IPS DF 19.7 (cell line): Measurements from ENCODE around the gene PTPN22.

Experiments used
- DNase-seq: peaks from one replicate; pipeline ENCODE4 v3.0.0-alpha.2; 2013; ENCODE audit warnings: low read depth, low spot score

PTPN22 gene

DNA sequence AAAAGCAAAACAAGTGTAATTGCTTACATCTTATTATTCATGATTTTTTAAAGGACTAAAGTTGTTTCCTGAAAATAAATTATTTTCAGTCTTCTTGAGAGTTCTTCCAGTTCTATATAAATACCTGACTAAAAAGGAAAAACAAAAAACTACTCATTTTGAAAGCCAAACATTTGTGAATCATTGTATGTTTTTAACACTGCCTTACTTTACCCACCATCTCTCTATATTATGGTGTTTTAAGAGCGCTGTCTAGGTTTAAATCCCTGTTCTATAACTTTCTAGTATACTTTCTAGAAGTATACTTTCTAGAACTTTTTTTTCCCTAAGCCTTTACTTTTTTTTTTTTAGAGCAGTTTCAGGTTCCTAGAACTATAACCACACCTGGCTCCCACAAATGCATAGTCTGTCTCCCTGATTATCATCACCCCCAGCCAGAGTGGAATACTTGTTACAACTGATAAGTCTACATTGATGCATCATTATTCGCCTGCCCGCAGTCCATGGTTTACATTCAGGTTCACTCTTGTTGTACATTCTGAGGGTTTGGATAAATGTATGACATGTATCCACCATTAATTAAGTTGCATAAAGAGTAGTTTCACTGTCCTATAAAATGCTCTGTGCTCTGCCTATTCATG is 69.0 kb downstream of the PTPN22 start:
- no peak for DNase-seq

DNA sequence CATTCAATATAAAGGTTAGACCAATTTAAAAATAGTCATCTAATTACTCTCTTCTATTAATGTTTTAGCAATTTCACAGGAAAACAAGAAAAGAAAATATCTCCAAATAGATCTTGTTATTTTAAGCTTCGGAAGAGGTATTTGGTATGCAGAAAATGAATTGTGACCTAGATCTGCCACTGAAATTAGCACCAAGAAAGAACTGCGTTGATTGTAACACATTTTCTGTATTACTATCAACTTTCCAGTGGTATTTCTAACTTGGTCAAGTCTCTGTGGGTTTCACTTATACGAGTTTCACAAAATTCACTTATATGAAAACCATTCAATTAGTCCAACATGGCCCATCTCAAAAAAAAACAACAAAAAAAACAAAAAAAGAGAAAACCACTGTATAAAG is 71.0 kb downstream of the PTPN22 start:
- DNase-seq, result no peak

DNA sequence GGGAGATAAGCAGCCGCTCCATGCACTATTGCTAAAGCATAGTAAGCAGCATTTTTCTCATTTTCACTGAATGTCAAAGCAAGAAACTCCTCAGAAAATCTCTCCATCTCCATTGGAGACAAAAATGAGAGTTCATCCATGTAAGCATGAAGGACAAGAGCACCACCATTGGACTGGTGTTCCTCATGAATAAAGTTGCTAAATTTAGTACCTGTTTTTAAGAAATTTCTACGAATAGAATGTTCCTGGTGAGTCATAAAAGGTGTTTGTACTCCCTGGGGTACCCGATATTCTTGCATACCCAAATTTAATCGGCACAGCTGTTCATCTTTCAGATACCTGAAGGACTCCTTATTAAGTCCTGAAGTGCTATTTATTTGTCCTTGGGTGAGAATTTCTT is 74.0 kb downstream of the PTPN22 start:
- DNase-seq, result no peak

DNA sequence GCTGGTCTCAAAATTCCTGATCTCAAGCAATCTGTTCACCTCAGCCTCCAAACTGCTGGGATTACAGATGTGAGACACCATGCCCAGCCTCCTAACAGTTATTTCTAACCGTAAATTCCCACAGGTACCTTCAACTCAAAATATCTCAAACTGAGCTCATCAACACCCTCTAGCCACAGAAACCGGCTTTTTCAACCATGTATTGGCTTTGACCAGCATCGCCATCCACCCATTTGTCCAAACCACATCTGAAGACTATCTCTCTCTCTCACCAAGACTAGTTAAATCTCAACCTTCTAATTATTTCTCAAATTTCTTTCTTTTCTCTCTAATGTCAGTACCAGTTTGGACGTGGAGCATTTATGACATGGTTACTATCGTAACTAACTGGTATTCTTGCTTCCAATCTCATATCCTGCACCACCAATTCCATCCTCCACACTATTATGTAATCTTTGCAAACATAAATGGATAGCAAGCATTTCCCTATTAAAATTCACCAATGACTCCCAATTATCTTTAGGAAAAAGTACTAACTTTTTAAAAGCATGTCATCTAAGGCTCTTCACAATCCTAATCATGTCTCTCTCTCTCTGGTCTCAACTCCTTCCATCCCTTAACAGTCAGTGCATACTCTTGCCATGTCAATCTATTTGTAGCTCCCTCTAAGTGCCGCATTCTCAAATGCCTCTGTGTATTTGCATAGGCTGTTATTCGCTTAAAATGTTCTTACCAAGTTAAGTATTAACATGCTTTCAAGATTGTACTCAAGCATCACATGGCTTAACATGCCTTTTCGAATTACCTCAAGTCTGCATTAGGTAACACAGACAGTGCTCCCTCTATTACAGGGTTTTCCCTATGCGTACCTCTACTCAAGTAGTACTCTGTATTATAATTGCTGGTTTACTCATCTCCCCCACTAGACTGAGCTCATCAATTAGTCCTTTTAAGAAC is 77.4 kb downstream of the PTPN22 start:
- DNase-seq, result no peak

DNA sequence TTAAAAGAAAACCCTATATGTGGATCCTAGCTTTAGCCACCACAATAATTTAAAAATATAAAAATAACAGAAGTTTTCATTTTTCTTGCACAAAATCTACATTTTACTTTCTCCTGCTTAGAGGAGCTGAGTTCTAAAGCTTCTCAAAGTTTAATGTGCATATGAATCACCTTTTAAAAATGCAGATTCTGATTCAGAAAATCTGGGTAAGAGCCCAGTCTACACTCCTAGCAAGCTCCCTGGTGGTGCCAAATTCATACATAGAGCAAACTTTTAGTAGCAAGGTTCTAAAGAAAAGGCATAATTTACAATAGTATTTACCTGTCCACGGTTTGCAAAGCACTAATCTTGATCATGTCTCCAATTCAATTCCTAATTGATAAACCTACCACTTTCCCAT is 78.5 kb downstream of the PTPN22 start:
- no peak for DNase-seq

DNA sequence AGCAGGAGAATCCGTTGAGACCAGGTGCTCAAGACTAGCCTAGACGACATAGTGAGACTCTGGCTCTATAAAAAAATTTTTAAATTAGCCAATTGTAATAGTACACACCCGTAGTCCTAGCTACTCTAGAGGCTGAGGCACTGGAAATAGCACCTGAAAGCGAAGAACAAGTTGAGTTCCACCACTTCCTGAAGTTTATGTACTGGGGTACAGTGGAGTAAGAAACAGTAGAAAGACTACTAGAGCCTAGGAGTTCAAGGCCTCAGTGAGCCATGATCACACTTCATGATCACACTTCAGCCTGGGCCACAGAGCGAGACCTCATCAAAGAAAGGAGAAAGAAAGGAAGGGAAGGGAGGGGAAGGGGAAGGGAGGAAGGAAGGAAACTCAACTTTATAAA is 79.0 kb downstream of the PTPN22 start:
- no peak for DNase-seq

DNA sequence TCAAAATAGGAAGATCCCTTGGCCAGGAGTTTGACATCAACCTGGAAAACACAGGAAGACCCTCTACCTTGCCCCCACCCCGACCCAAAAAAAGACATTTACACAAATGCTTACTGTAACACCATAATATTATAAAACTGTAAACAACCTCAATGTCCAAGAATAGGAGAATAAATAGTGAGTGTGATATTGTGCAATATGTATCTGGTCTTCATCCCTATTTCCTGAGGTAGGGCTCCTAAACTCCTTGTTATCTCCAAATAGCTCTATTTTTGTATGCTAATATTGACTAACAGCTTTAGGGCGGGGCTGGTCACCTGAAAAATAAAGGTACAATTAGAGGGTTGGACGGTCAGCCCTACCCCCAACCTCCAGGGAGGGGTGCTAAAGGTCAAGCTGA is 82.7 kb downstream of the PTPN22 start:
- no peak for DNase-seq

DNA sequence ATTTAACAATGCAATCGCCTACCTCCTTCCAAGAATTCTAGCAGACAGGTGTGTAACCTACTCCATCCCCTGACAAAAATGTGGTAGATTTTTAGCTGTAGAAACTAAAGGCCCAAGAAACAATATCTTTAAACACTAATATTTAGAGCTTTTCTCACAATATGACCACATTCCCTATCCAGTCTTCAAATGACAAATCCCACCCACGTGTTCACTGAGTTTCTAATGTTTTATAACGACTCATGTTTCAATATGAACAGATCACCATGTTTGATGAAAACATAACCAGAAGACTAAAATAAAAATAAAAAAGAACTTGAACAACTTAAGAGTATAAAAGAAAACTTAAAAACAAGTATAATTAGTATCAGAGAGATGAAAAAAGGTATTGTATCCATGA is 83.8 kb downstream of the PTPN22 start:
- DNase-seq, result no peak

DNA sequence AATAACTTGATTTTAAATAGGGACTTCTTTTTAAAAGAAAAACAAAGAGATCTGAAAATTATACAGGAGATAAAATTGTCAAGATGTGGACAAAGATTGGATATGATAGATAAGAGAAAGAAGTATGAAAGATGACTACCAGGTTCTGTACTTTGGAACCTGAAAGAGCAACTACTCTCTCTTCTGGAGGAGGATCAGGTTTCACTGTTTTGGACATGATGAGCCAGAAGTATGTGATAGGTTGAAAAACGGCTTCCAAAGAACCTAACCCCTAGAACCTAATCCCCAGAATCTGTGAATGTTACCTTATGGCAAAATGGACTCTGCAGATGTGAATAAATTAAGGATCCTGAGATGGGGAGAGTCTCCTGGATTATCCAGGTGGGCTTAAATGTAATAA is 85.4 kb downstream of the PTPN22 start:
- no peak for DNase-seq

DNA sequence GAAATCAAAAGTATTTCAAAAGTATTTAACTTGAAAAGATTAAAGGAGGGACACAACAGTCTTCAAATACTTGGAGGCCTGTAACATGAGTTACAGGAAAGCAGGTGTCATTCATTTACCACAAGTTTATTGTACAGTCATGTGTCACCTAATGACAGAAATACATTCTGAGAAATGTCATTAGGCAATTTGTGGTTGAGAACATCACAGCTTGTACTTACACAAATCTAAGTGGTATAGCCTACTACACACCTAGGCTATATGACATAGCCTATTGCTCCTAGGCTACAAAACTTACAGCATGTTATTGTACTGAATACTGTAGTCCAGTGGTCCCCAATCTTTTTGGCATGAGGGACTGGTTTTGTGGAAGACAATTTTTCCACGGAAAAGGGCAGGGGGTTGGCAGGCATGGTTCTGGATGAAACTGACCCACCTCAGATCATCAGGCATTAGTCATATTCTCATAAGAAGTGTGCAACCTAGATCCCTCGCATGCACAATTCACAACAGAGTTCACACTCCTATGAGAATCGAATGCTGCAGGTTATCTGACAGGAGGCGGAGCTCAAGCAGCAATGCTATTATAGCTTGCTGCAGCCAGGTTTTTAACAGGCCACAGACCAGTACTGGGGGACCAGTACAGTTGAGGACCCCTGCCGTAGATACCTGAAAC is 87.3 kb downstream of the PTPN22 start:
- DNase-seq, result no peak

DNA sequence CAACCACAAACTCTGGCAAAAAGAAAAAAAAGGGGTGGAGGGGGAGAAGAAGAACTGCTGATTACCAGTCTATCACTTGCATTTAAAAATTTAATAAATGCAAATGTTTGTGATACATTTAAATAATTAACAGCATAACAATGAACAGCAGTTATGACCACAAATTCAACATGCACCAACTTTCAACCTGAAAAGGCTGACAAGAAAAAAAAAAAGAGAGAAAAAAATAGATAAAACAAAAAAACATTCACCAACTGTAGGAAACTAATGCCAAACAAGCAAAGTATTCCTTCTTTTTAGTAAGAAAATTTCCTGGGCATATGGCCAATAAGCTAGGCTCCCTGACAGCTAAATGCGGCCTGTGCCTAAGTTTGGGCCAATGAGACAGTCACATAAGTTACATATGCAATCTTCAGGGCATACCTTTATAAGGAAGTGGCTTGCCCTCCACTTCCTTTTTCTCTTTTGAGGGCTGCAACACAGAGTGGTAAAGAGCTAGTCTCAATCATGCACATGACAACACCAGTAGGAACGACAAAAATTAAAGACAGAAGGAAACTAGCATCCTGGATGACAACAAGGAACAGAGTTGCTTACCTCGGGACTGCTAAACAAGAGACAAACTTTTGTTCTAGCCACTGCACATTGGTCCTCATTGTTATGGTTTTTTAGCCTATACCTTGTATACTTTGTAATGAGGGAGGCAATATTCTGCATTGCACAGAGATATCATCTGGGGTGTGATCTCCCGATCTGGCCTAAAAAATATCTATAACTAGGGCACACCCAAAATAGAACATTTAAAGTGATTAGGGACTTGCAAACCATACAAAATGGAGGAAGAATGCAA is 88.0 kb downstream of the PTPN22 start:
- no peak for DNase-seq

DNA sequence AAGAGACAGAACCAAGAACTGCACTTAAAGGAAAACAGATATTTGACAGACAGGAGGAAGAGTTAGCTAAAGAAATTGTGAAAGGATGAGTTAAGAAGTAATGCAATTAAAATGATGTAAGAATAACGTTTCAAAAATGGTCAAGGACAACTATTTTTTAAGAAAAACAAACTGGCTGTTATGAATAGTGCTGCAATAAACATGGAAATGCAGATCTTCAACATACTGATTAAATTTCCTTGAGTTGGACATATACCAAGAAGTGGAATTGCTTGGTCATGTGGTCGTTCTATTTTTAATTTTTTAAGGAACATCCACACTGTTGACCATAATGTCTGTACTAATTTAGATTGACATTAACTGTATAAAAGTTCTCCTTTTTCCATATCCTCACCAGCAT is 89.1 kb downstream of the PTPN22 start:
- no peak for DNase-seq

DNA sequence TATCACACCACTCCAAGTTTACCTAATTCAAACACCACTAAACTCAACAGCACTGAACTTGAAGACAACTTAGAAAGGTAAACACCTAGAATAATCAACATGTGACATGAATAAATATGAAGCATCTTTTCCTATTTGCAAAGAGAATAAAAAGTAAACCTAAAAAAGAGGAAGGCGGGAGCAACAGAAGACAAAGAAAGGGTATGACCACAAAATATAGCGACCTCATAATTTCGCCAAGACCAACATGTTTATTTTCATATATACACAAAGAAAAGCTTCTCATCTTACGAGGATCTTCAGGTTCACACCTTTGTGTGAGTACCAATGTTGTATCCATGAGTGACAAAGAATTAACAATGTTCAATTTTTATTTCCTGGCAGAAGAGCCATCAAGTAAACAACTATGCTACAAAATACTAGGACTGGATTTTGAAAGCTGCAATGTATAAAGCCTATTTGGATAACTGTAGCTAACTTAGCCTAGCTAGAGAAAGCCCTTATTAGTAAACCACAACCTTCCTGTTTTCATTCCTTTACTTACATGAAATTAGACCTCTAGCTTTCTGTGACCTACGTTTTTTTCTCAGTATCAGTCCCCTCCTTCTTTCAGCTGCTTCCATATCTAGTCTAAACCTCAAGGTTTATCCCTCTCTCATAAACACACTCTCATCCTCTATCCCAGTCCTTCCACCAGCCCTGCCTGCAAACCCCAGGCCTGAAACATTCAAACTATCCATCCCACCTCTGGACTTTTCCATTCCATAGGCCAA is 91.0 kb downstream of the PTPN22 start:
- no peak for DNase-seq

DNA sequence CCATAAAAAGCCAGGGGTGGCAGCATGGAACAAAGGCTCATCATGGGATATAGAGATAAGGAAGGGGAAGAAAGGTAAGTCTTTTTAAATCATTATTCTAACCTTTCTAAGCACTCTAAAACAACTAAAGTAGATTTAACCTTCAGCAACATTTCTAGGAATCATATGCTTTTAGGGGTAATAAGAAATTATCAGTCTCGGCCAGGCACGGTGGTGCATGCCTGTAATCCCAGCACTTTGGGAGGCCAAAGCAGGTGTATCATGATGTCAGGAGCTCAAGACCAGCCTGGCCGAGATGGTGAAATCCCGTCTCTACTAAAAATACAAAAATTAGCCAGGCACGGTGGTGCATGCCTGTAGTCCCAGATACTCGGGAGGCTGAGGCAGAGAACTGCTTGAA is 92.0 kb downstream of the PTPN22 start:
- DNase-seq, result no peak

DNA sequence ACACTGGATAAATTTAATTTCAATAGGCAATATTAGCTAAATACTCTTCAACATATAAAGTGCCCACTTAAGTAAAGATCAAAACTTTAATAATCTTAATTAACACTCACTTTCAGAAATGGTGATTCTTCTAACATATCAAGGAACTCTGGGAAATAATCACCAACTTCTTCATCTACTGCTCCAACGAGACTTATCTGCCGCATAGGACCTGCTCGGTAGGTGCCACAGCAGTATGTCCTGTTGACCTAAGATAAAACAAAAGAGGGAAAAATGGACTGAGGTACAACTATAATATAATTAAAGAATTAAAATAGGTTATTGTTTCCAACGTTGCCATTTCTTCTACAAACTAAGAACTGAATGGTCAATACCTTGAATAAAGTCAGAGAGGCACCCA is 94.0 kb downstream of the PTPN22 start:
- no peak for DNase-seq

DNA sequence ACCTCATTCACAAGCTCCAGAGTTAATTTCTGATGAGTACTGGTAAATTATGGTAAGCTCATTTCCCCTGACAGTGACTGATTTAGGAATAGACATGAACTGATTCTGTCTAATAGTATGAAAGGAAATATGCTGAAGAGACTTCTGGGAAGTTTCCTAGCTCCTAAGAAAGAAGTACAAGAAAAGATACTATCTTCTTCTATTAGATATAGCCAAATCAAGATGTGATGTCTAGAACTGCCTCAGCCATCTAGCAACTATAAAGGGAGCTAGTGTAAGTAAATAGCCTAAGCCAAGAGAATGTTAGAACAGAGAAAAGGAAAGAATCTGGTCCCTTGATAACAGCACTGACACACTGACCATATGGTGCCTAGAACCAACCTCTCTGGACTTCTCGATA is 101.5 kb downstream of the PTPN22 start:
- DNase-seq, result no peak

DNA sequence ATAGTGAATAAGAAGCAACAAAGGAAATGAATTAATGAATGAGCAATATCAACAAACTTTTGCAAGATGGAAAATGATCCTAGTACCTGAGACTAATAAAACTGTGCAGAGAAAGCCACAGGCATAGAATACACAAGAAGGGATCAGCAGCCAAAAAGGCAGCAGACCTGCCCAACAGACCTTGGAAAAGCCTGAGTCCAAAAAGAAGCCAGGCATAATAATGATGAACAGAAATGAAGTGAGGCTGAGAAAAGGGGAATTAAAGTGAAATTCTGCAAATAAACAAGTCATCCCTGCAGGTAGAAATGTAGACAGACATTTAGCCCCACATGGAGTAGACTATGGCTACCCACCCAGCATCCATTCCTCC is 101.9 kb downstream of the PTPN22 start:
- no peak for DNase-seq

DNA sequence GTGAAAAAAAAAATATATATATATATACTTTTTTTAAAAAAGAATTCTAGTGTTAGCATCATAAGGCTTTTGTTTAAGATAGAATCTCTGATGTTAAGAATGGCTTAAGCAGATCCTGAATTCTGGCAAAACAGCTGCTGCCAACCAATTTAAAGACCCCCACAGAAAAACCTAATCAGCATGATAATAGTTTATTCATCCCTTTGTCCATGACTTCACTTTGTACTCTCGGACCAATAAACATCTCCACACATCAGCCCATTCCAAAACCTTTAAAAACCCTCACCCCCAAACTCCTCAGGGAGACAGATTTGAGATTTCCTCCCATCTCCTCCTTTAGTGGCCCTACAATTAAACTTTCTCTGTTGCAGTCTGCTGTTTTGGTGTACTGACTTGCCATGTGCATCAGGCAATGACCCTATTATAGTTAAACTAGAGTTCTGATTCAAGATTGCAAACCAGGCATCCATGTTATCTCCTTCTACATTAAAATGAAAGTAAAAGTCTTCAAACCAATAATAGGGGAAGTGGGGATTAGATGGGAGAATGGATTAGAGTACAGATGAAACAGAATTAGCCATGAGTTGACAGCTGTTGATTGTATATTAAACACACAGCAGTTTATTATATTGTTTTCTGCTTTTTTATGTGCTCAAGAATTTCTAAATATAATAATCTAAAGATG is 102.5 kb downstream of the PTPN22 start:
- DNase-seq, result no peak

DNA sequence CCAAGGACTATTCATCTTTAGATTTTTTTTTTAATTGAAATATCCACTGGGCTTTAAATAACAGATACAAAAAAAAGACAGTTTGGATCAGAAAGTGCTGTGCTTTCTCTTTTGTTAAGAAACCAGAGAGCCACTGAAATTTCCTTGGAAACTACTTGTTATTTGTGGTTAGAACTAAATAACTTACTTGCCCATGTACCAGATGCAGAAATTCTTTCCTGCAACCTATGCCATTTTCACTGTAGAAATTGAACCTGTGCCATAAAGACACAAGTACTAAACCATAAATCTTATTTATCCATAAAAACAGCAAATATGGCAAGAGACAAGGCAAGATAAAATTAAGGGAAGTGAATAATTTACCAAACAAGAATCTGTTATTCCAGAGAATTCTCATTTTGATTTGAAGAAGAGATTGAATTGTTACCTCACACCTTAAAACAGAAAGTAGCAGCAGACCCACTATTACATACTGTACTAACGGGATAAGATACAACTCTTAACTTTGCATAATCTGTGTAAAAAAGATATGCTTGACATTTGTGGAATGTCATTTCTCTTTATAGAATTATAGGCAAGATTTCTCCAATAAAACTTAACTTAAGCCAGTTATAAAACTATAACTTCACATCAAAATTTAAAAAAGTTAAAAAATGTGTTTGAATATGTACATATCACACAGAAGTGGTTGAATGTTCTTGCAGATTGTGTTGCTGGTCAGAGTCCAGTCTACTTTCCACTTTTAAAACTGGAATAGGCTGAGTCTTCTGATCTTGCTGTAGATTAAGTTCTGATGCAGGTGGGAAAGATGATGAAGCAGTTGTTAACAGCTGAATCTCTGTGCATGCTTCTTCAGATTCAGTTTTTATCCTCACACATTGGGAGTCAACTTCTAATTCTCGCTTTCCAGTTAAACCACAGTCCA is 105.9 kb downstream of the PTPN22 start:
- DNase-seq, result no peak
